H1 (cell line): ENCODE results near the gene ARHGAP8. TPM values are rescaled to one million over a fixed set of nuclear protein-coding genes. Genes with fewer than 3 reads are reported as not detected.

Source experiments
- CTCF ChIA-PET: fragments of 300-600 bp; sonication (Branson Sonifier 250); formaldehyde crosslinking; loops from one replicate; lab custom pipeline; 2021; ENCODE audit not compliant: partially characterized antibody; lab: Charles Lee
- POLR2A ChIA-PET: fragments of 300-600 bp; sonication (Branson Sonifier 250); formaldehyde crosslinking; loops from one replicate; lab custom pipeline; 2021; ENCODE audit warnings: inconsistent platforms; ENCODE audit not compliant: partially characterized antibody; lab: Charles Lee
- DNase-seq, 2 experiments: peaks; one replicate each; pipeline versions ENCODE4 v3.0.0 to v3.0.0-alpha.2; 2010 to 2022; ENCODE audit warnings: low spot score in 2 of 2, low read depth in 1 of 2, mixed read lengths in 1 of 2
- FAIRE-seq: peaks from 2 replicates; lab custom pipeline; 2011; peaks lifted over from hg19 to GRCh38; lab: Jason Lieb, UNC
- H2AFZ ChIP-seq: 2 replicates; pipeline ENCODE4 v1.8.1; 2012; ENCODE audit warnings: low read length, inconsistent platforms
- H2AK5ac ChIP-seq: 2 replicates; pipeline ENCODE4 v1.6.1; 2013; ENCODE audit warnings: low read depth, low read length
- H2BK120ac ChIP-seq: replicated peaks from 2 replicates; pipeline ENCODE3; 2013; ENCODE audit warnings: low read depth, low read length, inconsistent platforms
- H2BK12ac ChIP-seq: 2 replicates; pipeline ENCODE4 v1.6.1; 2013; ENCODE audit warnings: low read depth, low read length
- H2BK15ac ChIP-seq: 2 replicates; pipeline ENCODE4 v1.6.1; 2013; ENCODE audit warnings: low read length
- H2BK20ac ChIP-seq: 2 replicates; pipeline ENCODE4 v1.6.1; 2013; ENCODE audit warnings: low read length
- H2BK5ac ChIP-seq: 2 replicates; pipeline ENCODE4 v1.6.1; 2013; ENCODE audit warnings: low read depth, low read length
- H3K14ac ChIP-seq: 2 replicates; pipeline ENCODE4 v1.6.1; 2013; ENCODE audit warnings: inconsistent platforms; ENCODE audit not compliant: insufficient read length
- H3K18ac ChIP-seq: 2 replicates; pipeline ENCODE4 v1.6.1; 2013; ENCODE audit warnings: low read length; ENCODE audit errors: extremely low read depth
- H3K23ac ChIP-seq: 2 replicates; pipeline ENCODE4 v1.6.1; 2013; ENCODE audit warnings: inconsistent platforms; ENCODE audit not compliant: insufficient read length
- H3K23me2 ChIP-seq: 2 replicates; pipeline ENCODE4 v1.6.1; 2013; ENCODE audit warnings: low read depth, low read length
- H3K27ac ChIP-seq: 2 replicates; pipeline ENCODE4 v1.6.1; 2011; ENCODE audit warnings: low read depth, low read length, inconsistent platforms
- H3K27me3 ChIP-seq, 4 experiments: replicated peaks in 1 of 4; 1 replicate in 1 of 4; 2 replicates in 3 of 4; pipeline versions ENCODE4 v1.6.1 to v1.8.1; 2011 to 2013; ENCODE audit warnings: low read length in 3 of 4, mild to moderate bottlenecking in 3 of 4, inconsistent platforms in 2 of 4, mixed read lengths in 2 of 4, moderate library complexity in 1 of 4; ENCODE audit not compliant: control insufficient read depth in 3 of 4, insufficient read depth in 3 of 4; ENCODE audit errors: extremely low read depth in 1 of 4
- H3K36me3 ChIP-seq, 4 experiments: 2 replicates each; pipeline versions ENCODE4 v1.6.1 to v1.8.1; 2011 to 2013; ENCODE audit warnings: mild to moderate bottlenecking in 4 of 4, low read length in 3 of 4, moderate library complexity in 2 of 4, control low read depth in 1 of 4, inconsistent platforms in 1 of 4; ENCODE audit not compliant: insufficient read depth in 4 of 4, control insufficient read depth in 2 of 4
- H3K4ac ChIP-seq: replicated peaks from 2 replicates; pipeline ENCODE3; 2013; ENCODE audit warnings: low read length, low read depth, mixed read lengths, inconsistent platforms; ENCODE audit not compliant: insufficient read length
- H3K4me1 ChIP-seq, 4 experiments: replicated peaks in 1 of 4; 1 replicate in 1 of 4; 2 replicates in 3 of 4; pipeline versions ENCODE4 v1.6.1 to v1.8.1; 2011 to 2013; ENCODE audit warnings: low read length in 3 of 4, inconsistent platforms in 2 of 4, mixed read lengths in 1 of 4; ENCODE audit not compliant: insufficient read depth in 4 of 4, control insufficient read depth in 3 of 4
- H3K4me2 ChIP-seq, 2 experiments: 2 replicates each; pipeline versions ENCODE4 v1.6.1 to v1.8.1; 2011 to 2013; ENCODE audit warnings: low read depth in 2 of 2, low read length in 2 of 2, control low read depth in 1 of 2, inconsistent platforms in 1 of 2, mild to moderate bottlenecking in 1 of 2; ENCODE audit not compliant: insufficient read depth in 1 of 2
- H3K4me3 ChIP-seq, 4 experiments: fragments of 200-600, 300-600 bp in 1 of 4; sonication (generic), shearing (Covaris generic), sonication (Bioruptor Twin) in 1 of 4; 2 replicates each; pipeline versions ENCODE4 v1.5.1 to v1.8.1; 2011 to 2016; ENCODE audit warnings: low read length in 4 of 4, low read depth in 3 of 4, control low read depth in 2 of 4, inconsistent platforms in 2 of 4, mild to moderate bottlenecking in 2 of 4, mixed read lengths in 1 of 4, moderate library complexity in 1 of 4; ENCODE audit not compliant: insufficient read depth in 2 of 4; ENCODE audit errors: extremely low read depth in 1 of 4
- H3K56ac ChIP-seq: replicated peaks from 2 replicates; pipeline ENCODE3; 2013; ENCODE audit warnings: low read depth, mild to moderate bottlenecking, mixed read lengths, low read length, inconsistent platforms; ENCODE audit not compliant: insufficient read length
- H3K79me1 ChIP-seq: 2 replicates; pipeline ENCODE4 v1.6.1; 2013; ENCODE audit warnings: low read depth, low read length, control low read depth
- H3K79me2 ChIP-seq, 2 experiments: 2 replicates each; pipeline versions ENCODE4 v1.6.1 to v1.8.1; 2012 to 2013; ENCODE audit warnings: low read length in 2 of 2, mild to moderate bottlenecking in 2 of 2, inconsistent platforms in 1 of 2; ENCODE audit not compliant: insufficient read depth in 2 of 2, control insufficient read depth in 1 of 2
- H3K9ac ChIP-seq, 4 experiments: replicated peaks in 1 of 4; 1 replicate in 1 of 4; 2 replicates in 3 of 4; pipeline versions ENCODE4 v1.6.1 to v1.8.1; 2011 to 2013; ENCODE audit warnings: low read depth in 3 of 4, low read length in 3 of 4, control low read depth in 2 of 4, mild to moderate bottlenecking in 2 of 4, moderate library complexity in 2 of 4, inconsistent platforms in 1 of 4; ENCODE audit errors: extremely low read depth in 1 of 4
- H3K9me3 ChIP-seq, 2 experiments: 2 replicates each; pipeline versions ENCODE4 v1.6.1 to v1.8.1; 2012 to 2013; ENCODE audit warnings: mild to moderate bottlenecking in 2 of 2, moderate library complexity in 2 of 2, control low read depth in 1 of 2, inconsistent platforms in 1 of 2, low read depth in 1 of 2, low read length in 1 of 2, mixed read lengths in 1 of 2; ENCODE audit not compliant: insufficient read depth in 2 of 2
- H4K20me1 ChIP-seq, 2 experiments: replicated peaks in 1 of 2; 2 replicates each; pipeline versions ENCODE3 to v1.8.1; 2011 to 2013; ENCODE audit warnings: inconsistent platforms in 2 of 2, low read length in 2 of 2, mild to moderate bottlenecking in 1 of 2; ENCODE audit not compliant: insufficient read depth in 2 of 2, control insufficient read depth in 1 of 2
- H4K5ac ChIP-seq: 2 replicates; pipeline ENCODE4 v1.6.1; 2013; ENCODE audit warnings: low read length, low read depth, mixed read lengths, inconsistent platforms; ENCODE audit not compliant: insufficient read length
- H4K8ac ChIP-seq: 2 replicates; pipeline ENCODE4 v1.8.0; 2013; ENCODE audit warnings: mild to moderate bottlenecking, moderate library complexity, low read length, inconsistent platforms; ENCODE audit not compliant: insufficient read depth; ENCODE audit errors: extremely low read depth
- H4K91ac ChIP-seq: replicated peaks from 2 replicates; pipeline ENCODE3; 2013; ENCODE audit warnings: low read length, mixed read lengths, inconsistent platforms; ENCODE audit not compliant: insufficient read length
- ASH2L ChIP-seq: fragments of 200-600, 300-600 bp; sonication (generic); IDR thresholded peaks from one replicate; pipeline ENCODE4 v1.7.1; 2017; ENCODE audit warnings: low read length
- EP300 ChIP-seq, 2 experiments: IDR thresholded peaks; 1 replicate in 1 of 2; 2 replicates in 1 of 2; pipeline ENCODE4 v1.6.1; 2011 to 2012; ENCODE audit warnings: low read depth in 2 of 2, low read length in 2 of 2, mild to moderate bottlenecking in 2 of 2, borderline replicate concordance in 1 of 2, inconsistent platforms in 1 of 2, moderate library complexity in 1 of 2
- HDAC2 ChIP-seq, 2 experiments: fragments of 300-600 bp in 1 of 2; sonication (generic) in 1 of 2; IDR thresholded peaks; 2 replicates each; pipeline ENCODE4 v1.6.1; 2011 to 2012; ENCODE audit warnings: low read depth in 2 of 2, low read length in 2 of 2, mild to moderate bottlenecking in 2 of 2, moderate library complexity in 2 of 2, borderline replicate concordance in 1 of 2, inconsistent platforms in 1 of 2
- MAX ChIP-seq: IDR thresholded peaks from 2 replicates; pipeline ENCODE4 v1.6.1; 2012; ENCODE audit warnings: inconsistent platforms
- SP1 ChIP-seq: IDR thresholded peaks from 2 replicates; pipeline ENCODE4 v1.6.1; 2011; ENCODE audit warnings: low read depth, low read length
- TAF7 ChIP-seq: optimal IDR thresholded peaks from 2 replicates; pipeline ENCODE3; 2011; ENCODE audit warnings: low read depth, mild to moderate bottlenecking, inconsistent platforms, low read length, moderate library complexity, borderline replicate concordance
- USF2 ChIP-seq: IDR thresholded peaks from 2 replicates; pipeline ENCODE4 v1.6.1; 2011; ENCODE audit warnings: low read length, improper control_type of control experiment
- WGBS, 2 experiments: shearing (Covaris generic) in 1 of 2; methylation state at CpG; one replicate each; pipeline versions ENCODE4 v1.1.6 to v1.1.7; 2013 to 2015; ENCODE audit warnings: low lambda C conversion rate in 2 of 2, mixed read lengths in 2 of 2, inconsistent platforms in 1 of 2, low coverage in 1 of 2, missing lambda C conversion rate in 1 of 2; ENCODE audit not compliant: insufficient replicate concordance in 2 of 2, insufficient coverage in 1 of 2, insufficient read length in 1 of 2; ENCODE audit errors: extremely low coverage in 1 of 2, missing lambda C conversion rate in 1 of 2; 5-methylcytosine and 5-hydroxymethylcytosine counted together
- polyA plus RNA-seq, 7 experiments: library from polyadenylated mRNA; depleted of rRNA in 3 of 7; stranded (reverse) in 5 of 7; unstranded in 2 of 7; fragments of >200 nt in 5 of 7; fragments of 200-250 nt in 2 of 7; gene quantifications; 1 replicate in 5 of 7; 2 replicates in 1 of 7; 4 replicates in 1 of 7; pipeline versions ENCODE4 v1.2.1 to v1.2.3, GENCODE V29; 2011 to 2013; ENCODE audit warnings: missing spikeins in 2 of 7, mixed read lengths in 2 of 7
- total RNA-seq: library from RNA; stranded (reverse); fragmentation: NEBNext Ultra II Directional; extraction: Animal tissue kit (Norgen Biotek cat#: 25700); gene quantifications from 2 replicates; pipeline ENCODE4 v1.2.1, GENCODE V29; 2021

The ARHGAP8 gene
- total and polyA plus RNA-seq, 2 of the 8 experiments (the other 6 are each of a cell fraction or from before 2014, with no cell fraction given), result 35.6 to 47.7 TPM

- no peaks in the 10 kb centered on the region for H3K79me2 ChIP-seq
- peak overlapping the region; percentile 85; the same call in 1 of the 2 replicates for H2BK5ac ChIP-seq
- H3K14ac ChIP-seq, result no peak overlapping the region
- WGBS, 2 experiments, result 54% methylated on average over 16 of the region's 18 CpGs; no CpG with 5 or more reads in 1 of the 2 experiments
- H2BK120ac ChIP-seq, result peak overlapping the region; percentile 18
- H3K36me3 ChIP-seq, result no peaks in the 10 kb centered on the region
- CTCF ChIA-PET, result interaction anchor here (0.7 to 4.3 kb wide), 5 partner anchors 9 to 608 kb away, joined by 3 to 22 read pairs (median 5); no protein-coding TSS in a partner anchor
- peak overlapping the region; percentile 47 to 48; a peak in 3 of 4 replicates for H3K4me2 ChIP-seq
- peaks cover 5% of the 10 kb centered on the region; the same call in 1 of the 2 replicates for H3K79me1 ChIP-seq
- H4K8ac ChIP-seq, result peak overlapping the region; percentile 97
- peak overlapping the region; percentile 92 for H3K4ac ChIP-seq
- H3K4me1 ChIP-seq, result peaks cover 6 to 28% (median 15%) of the 10 kb centered on the region in 4 experiments
- no peaks in the 10 kb centered on the region for H3K23me2 ChIP-seq
- peak overlapping the region; percentile 28 for H4K5ac ChIP-seq
- peak overlapping the region; percentile 92 for H2BK12ac ChIP-seq
- H4K91ac ChIP-seq, result peak overlapping the region; percentile 36
- H3K18ac ChIP-seq, result peak overlapping the region; percentile 95
- H2BK20ac ChIP-seq, result peak overlapping the region; percentile 93; the same call in 1 of the 2 replicates
- no peak overlapping the region for H2AFZ ChIP-seq
- H3K9me3 ChIP-seq, result no peaks in the 10 kb centered on the region
- peak overlapping the region in 1 of 4 experiments; percentile 28; a peak in 2 of 8 replicates for H3K4me3 ChIP-seq
- POLR2A ChIA-PET, result interaction anchor here (0.8 to 2.9 kb wide), 5 partner anchors 9 to 357 kb away, joined by 3 to 9 read pairs (median 3); no protein-coding TSS in a partner anchor
- no peak overlapping the region for H3K23ac ChIP-seq
- peak overlapping the region; percentile 10 for H3K56ac ChIP-seq
- FAIRE-seq, result no peak
- H3K9ac ChIP-seq, result no peak overlapping the region; a peak in 1 of 7 replicates
- H3K27ac ChIP-seq, result 0 out of 2 replicates have a peak overlapping the region, but pooled peaks have one; percentile 11
- peak overlapping the region; percentile 96; the same call in 1 of the 2 replicates for H2AK5ac ChIP-seq
- peak in 1 of 2 experiments; percentile 60 for DNase-seq
- peaks cover 0 to 4% of the 10 kb centered on the region in 2 experiments for H4K20me1 ChIP-seq
- H3K27me3 ChIP-seq, result no peaks in the 10 kb centered on the region
- peak overlapping the region; percentile 72; the same call in 1 of the 2 replicates for H2BK15ac ChIP-seq
- TF ChIP-seq EP300 (IDR thresholded peaks at IDR 0.05; ENCODE audit: borderline replicate concordance in 1 of 2, low read depth in 2 of 2, low read length in 2 of 2) (peak in 1 of 2 experiments; percentile 41; a peak in 1 of 3 replicates), ASH2L (peak; percentile 61), TAF7 (no peak), SP1 (0 out of 2 replicates have a peak, but pooled peaks have one; percentile 46), MAX (no peak), USF2 (0 out of 2 replicates have a peak, but pooled peaks have one; percentile 8), HDAC2 (IDR thresholded peaks at IDR 0.05; ENCODE audit: borderline replicate concordance in 1 of 2, low read depth in 2 of 2, low read length in 2 of 2) (0 out of 4 replicates have a peak, but pooled peaks of 1 of the 2 experiments have one; percentile 18)
Measured at GRCh38 chr22:44795701-44796630, 43.6 kb downstream of the ARHGAP8 start.
